ENCODE measurements around the gene ADGRG3.

- TF ChIP-seq CTCF (conservative IDR thresholded peaks at IDR 0.05) (no peak), EZH2 (IDR thresholded peaks at IDR 0.05; ENCODE audit: low read depth) (no peak)
Observed at GRCh38 chr16:57656342-57656955, 11.7 kb upstream of the ADGRG3 start.

Data from PC-9 (cell line).